Measurements from ENCODE around the gene ATXN10. TPM values are rescaled to one million over a fixed set of nuclear protein-coding genes. Genes with fewer than 3 reads are reported as not detected.

Gene ATXN10
- total and polyA plus RNA-seq, 2 of the 8 experiments (the other 6 are each of a cell fraction or from before 2014, with no cell fraction given): 134 to 210 TPM

DNA sequence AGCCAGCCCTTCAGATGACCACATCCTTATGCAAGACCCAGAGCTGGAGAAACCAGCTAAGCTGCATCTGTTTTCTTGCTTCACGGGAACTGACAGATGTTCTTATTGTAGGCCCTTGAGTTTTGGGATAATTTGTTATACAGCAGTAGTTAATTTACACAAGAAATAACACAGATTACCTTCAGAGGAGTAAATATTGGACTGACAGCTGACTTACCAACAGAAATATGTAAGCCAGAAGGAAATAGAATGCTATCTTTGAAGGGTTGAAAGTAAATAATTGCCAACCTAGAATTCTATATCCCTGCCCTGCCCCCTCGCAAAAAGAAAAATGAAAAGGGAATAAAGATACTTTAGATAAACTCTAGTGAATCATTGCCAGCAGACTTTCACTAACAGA, 181.2 kb downstream of the ATXN10 start:
- Histone ChIP-seq H3K4me2 (ENCODE audit: insufficient read depth in 1 of 2, low read depth in 2 of 2, low read length in 2 of 2) (no peak overlapping the region), H3K4me3 (ENCODE audit: extremely low read depth in 1 of 4, insufficient read depth in 2 of 4, low read depth in 3 of 4, low read length in 4 of 4) (no peak overlapping the region), H3K4me1 (replicated peaks in 1 of 4; ENCODE audit: control insufficient read depth in 3 of 4, insufficient read depth in 4 of 4, low read length in 3 of 4) (no peaks in the 10 kb centered on the region), H3K9ac (replicated peaks in 1 of 4; ENCODE audit: extremely low read depth in 1 of 4, low read depth in 3 of 4, low read length in 3 of 4) (no peak overlapping the region), H3K79me2 (ENCODE audit: control insufficient read depth in 1 of 2, insufficient read depth in 2 of 2, low read length in 2 of 2) (no peaks in the 10 kb centered on the region), H3K36me3 (ENCODE audit: control insufficient read depth in 2 of 4, insufficient read depth in 4 of 4, low read length in 3 of 4) (peaks cover 0 to 21% (median 7%) of the 10 kb centered on the region in 4 experiments; a peak in 7 of 8 replicates), H4K8ac (ENCODE audit: extremely low read depth, insufficient read depth, low read length) (no peak overlapping the region), H2BK5ac (ENCODE audit: low read depth, low read length) (no peak overlapping the region), H3K23ac (ENCODE audit: insufficient read length) (no peak overlapping the region), H4K20me1 (replicated peaks in 1 of 2; ENCODE audit: control insufficient read depth in 1 of 2, insufficient read depth in 2 of 2, low read length in 2 of 2) (peaks cover 0 to 2% of the 10 kb centered on the region in 2 experiments), H2BK120ac (replicated peaks; ENCODE audit: low read depth, low read length) (no peak overlapping the region), H4K91ac (replicated peaks; ENCODE audit: insufficient read length, low read length) (no peak overlapping the region), H2BK12ac (ENCODE audit: low read depth, low read length) (no peak overlapping the region), H3K27ac (ENCODE audit: low read depth, low read length) (no peak overlapping the region), H2AFZ (ENCODE audit: low read length) (no peak overlapping the region), H3K27me3 (replicated peaks in 1 of 4; ENCODE audit: control insufficient read depth in 3 of 4, extremely low read depth in 1 of 4, insufficient read depth in 3 of 4, low read length in 3 of 4) (no peaks in the 10 kb centered on the region), H4K5ac (ENCODE audit: insufficient read length, low read depth, low read length) (no peak overlapping the region), H3K23me2 (ENCODE audit: low read depth, low read length) (no peaks in the 10 kb centered on the region), H3K9me3 (ENCODE audit: insufficient read depth in 2 of 2, low read depth in 1 of 2, low read length in 1 of 2) (peaks cover 0 to 8% of the 10 kb centered on the region in 2 experiments; a peak in 2 of 4 replicates), H3K14ac (ENCODE audit: insufficient read length) (no peak overlapping the region), H3K4ac (replicated peaks; ENCODE audit: insufficient read length, low read depth, low read length) (no peak overlapping the region), H3K18ac (ENCODE audit: extremely low read depth, low read length) (no peak overlapping the region), H2BK20ac (ENCODE audit: low read length) (no peak overlapping the region), H3K79me1 (ENCODE audit: low read depth, low read length) (no peaks in the 10 kb centered on the region), H2AK5ac (ENCODE audit: low read depth, low read length) (no peak overlapping the region), H3K56ac (replicated peaks; ENCODE audit: insufficient read length, low read depth, low read length) (no peak overlapping the region), H2BK15ac (ENCODE audit: low read length) (no peak overlapping the region)
- no peak for DNase-seq (ENCODE audit: low read depth in 1 of 2, low spot score in 2 of 2)
- POLR2A ChIA-PET (ENCODE audit: partially characterized antibody): no interaction called here
- FAIRE-seq: no peak
- CTCF ChIA-PET (ENCODE audit: partially characterized antibody): interaction anchor here (3.7 kb wide), 1 partner anchor 11 kb away, joined by 20 read pairs; no protein-coding TSS in a partner anchor
- 47% methylated on average over 2 of the region's 2 CpGs; no CpG with 5 or more reads in 1 of the 2 experiments for WGBS, 2 experiments (ENCODE audit: extremely low coverage in 1 of 2, insufficient coverage in 1 of 2, insufficient read length in 1 of 2, insufficient replicate concordance in 2 of 2, low coverage in 1 of 2, low lambda C conversion rate in 2 of 2, missing lambda C conversion rate in 1 of 2)
- TF ChIP-seq, protein P1, sequence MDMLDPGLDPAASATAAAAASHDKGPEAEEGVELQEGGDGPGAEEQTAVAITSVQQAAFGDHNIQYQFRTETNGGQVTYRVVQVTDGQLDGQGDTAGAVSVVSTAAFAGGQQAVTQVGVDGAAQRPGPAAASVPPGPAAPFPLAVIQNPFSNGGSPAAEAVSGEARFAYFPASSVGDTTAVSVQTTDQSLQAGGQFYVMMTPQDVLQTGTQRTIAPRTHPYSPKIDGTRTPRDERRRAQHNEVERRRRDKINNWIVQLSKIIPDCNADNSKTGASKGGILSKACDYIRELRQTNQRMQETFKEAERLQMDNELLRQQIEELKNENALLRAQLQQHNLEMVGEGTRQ (IDR thresholded peaks at IDR 0.05; ENCODE audit: low read length): no peak
- no peak for TF ChIP-seq BCL11A (IDR thresholded peaks at IDR 0.05; ENCODE audit: low read depth in 2 of 2, low read length in 2 of 2)
- TF ChIP-seq ZNF274 (IDR thresholded peaks at IDR 0.05; ENCODE audit: borderline replicate concordance, extremely low read depth, low read length): no peak
- TF ChIP-seq CHD2 (IDR thresholded peaks at IDR 0.05; ENCODE audit: low read length): no peak
- no peak for TF ChIP-seq POLR2AphosphoS5 (IDR thresholded peaks at IDR 0.05; ENCODE audit: low read depth, low read length)
- TF ChIP-seq SRF (IDR thresholded peaks at IDR 0.05; ENCODE audit: low read depth, low read length): no peak
- TF ChIP-seq RNF2 (IDR thresholded peaks at IDR 0.05; ENCODE audit: borderline replicate concordance, low read depth, low read length, missing control alignments, poor library complexity, severe bottlenecking): no peak
- TF ChIP-seq GTF2F1 (IDR thresholded peaks at IDR 0.05; ENCODE audit: borderline replicate concordance, low read depth, low read length): no peak
- no peak for TF ChIP-seq ATF2 (IDR thresholded peaks at IDR 0.05; ENCODE audit: low read length)
- no peak for TF ChIP-seq TEAD4 (IDR thresholded peaks at IDR 0.05; ENCODE audit: low read depth, low read length)
- no peak for TF ChIP-seq EP300 (IDR thresholded peaks at IDR 0.05; ENCODE audit: borderline replicate concordance in 1 of 2, low read depth in 2 of 2, low read length in 2 of 2)

Measured in H1 (cell line).